Loucy (cell line): ENCODE data around the gene HPSE2.
A peak's percentile ranks its signal among the peaks of the same experiment; 100 is the strongest.

Source experiments
- H2AFZ ChIP-seq: fragments of 200-600 bp; sonication (generic); 2 replicates; pipeline ENCODE4 v1.6.0; 2016; ENCODE audit warnings: antibody characterized with exemption, mild to moderate bottlenecking, low read length, moderate library complexity
- H3F3A ChIP-seq: fragments of 200-600 bp; 2 replicates; pipeline ENCODE4 v1.6.0; 2016; ENCODE audit warnings: antibody characterized with exemption, low read depth, mild to moderate bottlenecking
- H3K27me3 ChIP-seq: fragments of 200-600 bp; sonication (generic); 2 replicates; pipeline ENCODE4 v1.6.1; 2014; ENCODE audit warnings: low read length, mild to moderate bottlenecking; ENCODE audit not compliant: insufficient read depth, poor library complexity, severe bottlenecking
- H3K36me3 ChIP-seq: fragments of 200-600 bp; sonication (generic); 2 replicates; pipeline ENCODE4 v1.6.1; 2016; ENCODE audit warnings: low read length; ENCODE audit not compliant: insufficient read depth
- H3K4me1 ChIP-seq: fragments of 200-600 bp; sonication (generic); 2 replicates; pipeline ENCODE4 v1.5.1; 2014; ENCODE audit warnings: low read length, mild to moderate bottlenecking; ENCODE audit not compliant: insufficient read depth, poor library complexity, severe bottlenecking
- H3K4me2 ChIP-seq: fragments of 200-600 bp; sonication (generic); 2 replicates; pipeline ENCODE4 v1.6.0; 2014; ENCODE audit warnings: antibody characterized with exemption, low read length, low read depth, mild to moderate bottlenecking; ENCODE audit not compliant: poor library complexity, severe bottlenecking
- H3K4me3 ChIP-seq: fragments of 200-600 bp; sonication (generic); 2 replicates; pipeline ENCODE4 v1.5.1; 2014; ENCODE audit warnings: low read length, mild to moderate bottlenecking, mixed read lengths; ENCODE audit not compliant: poor library complexity, severe bottlenecking
- H3K79me2 ChIP-seq: fragments of 200-600 bp; sonication (generic); 2 replicates; pipeline ENCODE4 v1.6.1; 2014; ENCODE audit warnings: low read length; ENCODE audit not compliant: insufficient read depth
- H3K9ac ChIP-seq: fragments of 200-600 bp; sonication (generic); 2 replicates; pipeline ENCODE4 v1.6.0; 2014; ENCODE audit warnings: mild to moderate bottlenecking, low read depth, low read length, moderate library complexity; ENCODE audit not compliant: poor library complexity, severe bottlenecking
- H3K9me2 ChIP-seq: fragments of 200-600 bp; sonication (generic); replicated peaks from 2 replicates; pipeline ENCODE4 v1.6.1; 2016; ENCODE audit warnings: low read depth, low read length, mixed read lengths
- H3K9me3 ChIP-seq: fragments of 200-600 bp; sonication (generic); 2 replicates; pipeline ENCODE4 v1.6.1; 2014; ENCODE audit warnings: mild to moderate bottlenecking, antibody characterized with exemption, low read length, low read depth; ENCODE audit not compliant: insufficient read depth
- H4K20me1 ChIP-seq: fragments of 200-600 bp; sonication (generic); 2 replicates; pipeline ENCODE4 v1.6.0; 2014; ENCODE audit warnings: antibody characterized with exemption, low read length, mild to moderate bottlenecking; ENCODE audit not compliant: insufficient read depth, poor library complexity, severe bottlenecking
- EZH2phosphoT487 ChIP-seq: fragments of 200-600 bp; IDR thresholded peaks from 2 replicates; pipeline ENCODE4 v1.6.1; 2018; ENCODE audit warnings: antibody characterized with exemption, mild to moderate bottlenecking, moderate library complexity, borderline replicate concordance
- TF ChIP-seq, protein P1 (sequence below): fragments of 200-600 bp; sonication (generic); conservative IDR thresholded peaks from 2 replicates; pipeline ENCODE4 v1.5.1; 2014; ENCODE audit warnings: mild to moderate bottlenecking, antibody characterized with exemption, low read length

Gene HPSE2

DNA sequence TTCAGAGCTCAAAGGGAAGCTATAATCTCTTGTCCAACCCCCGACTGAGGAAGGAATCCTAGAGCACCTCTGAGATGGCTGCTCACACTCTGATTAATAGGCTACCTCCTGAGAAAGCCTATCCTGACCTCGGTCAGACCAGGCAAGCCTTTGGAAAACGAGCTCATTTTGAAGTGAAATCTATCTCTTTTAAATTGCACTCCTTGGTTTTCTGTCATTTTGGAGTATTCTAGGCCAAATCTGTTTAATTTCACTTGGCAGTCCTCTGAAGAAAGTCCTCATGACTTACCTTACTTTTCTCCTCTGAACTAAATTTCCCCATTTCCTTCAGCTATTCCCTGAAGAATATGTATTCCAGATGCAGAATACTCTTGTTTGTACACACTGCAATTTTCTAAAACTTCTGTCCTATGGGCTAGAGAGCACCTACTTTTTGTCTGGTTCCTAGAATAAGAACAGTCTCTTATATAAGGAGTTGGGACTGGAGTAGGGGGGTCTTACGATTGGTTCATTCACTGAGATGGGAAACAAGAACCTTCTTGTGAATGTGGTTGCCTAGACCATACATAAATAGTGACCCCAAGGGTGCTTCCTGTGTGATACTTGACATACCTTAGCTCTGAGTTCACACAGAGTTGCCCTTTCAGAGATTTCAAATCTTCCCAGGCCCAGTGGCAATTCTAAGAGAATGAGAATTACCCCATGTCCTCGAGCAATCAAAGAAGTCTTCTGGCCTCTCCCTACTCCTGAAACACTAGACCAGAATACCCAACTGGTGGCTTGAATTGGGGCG lies 757.0 kb downstream of the HPSE2 start:
- peak overlapping the region; percentile 42 for H3K4me3 ChIP-seq
- H3K27me3 ChIP-seq = no peaks in the 10 kb centered on the region
- H3K4me2 ChIP-seq = peak overlapping the region; percentile 65
- H3K4me1 ChIP-seq = peaks cover 44% of the 10 kb centered on the region
- no peaks in the 10 kb centered on the region for H3K9me2 ChIP-seq
- no peaks in the 10 kb centered on the region for H4K20me1 ChIP-seq
- TF ChIP-seq, protein P1, sequence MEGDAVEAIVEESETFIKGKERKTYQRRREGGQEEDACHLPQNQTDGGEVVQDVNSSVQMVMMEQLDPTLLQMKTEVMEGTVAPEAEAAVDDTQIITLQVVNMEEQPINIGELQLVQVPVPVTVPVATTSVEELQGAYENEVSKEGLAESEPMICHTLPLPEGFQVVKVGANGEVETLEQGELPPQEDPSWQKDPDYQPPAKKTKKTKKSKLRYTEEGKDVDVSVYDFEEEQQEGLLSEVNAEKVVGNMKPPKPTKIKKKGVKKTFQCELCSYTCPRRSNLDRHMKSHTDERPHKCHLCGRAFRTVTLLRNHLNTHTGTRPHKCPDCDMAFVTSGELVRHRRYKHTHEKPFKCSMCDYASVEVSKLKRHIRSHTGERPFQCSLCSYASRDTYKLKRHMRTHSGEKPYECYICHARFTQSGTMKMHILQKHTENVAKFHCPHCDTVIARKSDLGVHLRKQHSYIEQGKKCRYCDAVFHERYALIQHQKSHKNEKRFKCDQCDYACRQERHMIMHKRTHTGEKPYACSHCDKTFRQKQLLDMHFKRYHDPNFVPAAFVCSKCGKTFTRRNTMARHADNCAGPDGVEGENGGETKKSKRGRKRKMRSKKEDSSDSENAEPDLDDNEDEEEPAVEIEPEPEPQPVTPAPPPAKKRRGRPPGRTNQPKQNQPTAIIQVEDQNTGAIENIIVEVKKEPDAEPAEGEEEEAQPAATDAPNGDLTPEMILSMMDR = no peak
- no peak for TF ChIP-seq EZH2phosphoT487
- H3K79me2 ChIP-seq = no peaks in the 10 kb centered on the region
- H3F3A ChIP-seq = peaks cover 6% of the 10 kb centered on the region; the same call in 1 of the 2 replicates
- H2AFZ ChIP-seq = peak overlapping the region; percentile 29
- no peaks in the 10 kb centered on the region for H3K36me3 ChIP-seq
- peak overlapping the region; percentile 28 for H3K9ac ChIP-seq
- no peaks in the 10 kb centered on the region for H3K9me3 ChIP-seq

DNA sequence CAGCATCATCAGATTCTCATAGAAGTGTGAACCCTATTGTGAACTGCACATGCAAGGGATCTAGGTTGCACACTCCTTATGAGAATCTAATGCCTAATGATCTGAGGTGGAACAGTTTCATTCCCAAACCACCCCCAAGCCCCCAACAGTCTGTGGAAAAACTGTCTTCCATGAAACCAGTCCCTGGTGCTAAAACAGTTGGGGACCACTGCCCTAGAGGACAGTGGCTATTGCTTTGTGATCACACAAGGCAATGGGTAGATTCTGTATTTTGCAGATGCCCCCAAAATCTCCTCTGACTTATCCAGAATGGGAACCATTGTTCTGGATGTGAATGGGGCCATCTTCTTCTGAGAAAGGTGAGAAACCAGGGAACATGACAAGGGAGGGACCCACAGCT lies 757.8 kb downstream of the HPSE2 start:
- no peak overlapping the region for H3K4me3 ChIP-seq
- H2AFZ ChIP-seq = no peak overlapping the region
- no peaks in the 10 kb centered on the region for H3K9me2 ChIP-seq
- TF ChIP-seq, protein P1 = no peak
- TF ChIP-seq EZH2phosphoT487 = no peak
- no peaks in the 10 kb centered on the region for H3K79me2 ChIP-seq
- no peaks in the 10 kb centered on the region for H3K27me3 ChIP-seq
- no peaks in the 10 kb centered on the region for H4K20me1 ChIP-seq
- peaks cover 6% of the 10 kb centered on the region; the same call in 1 of the 2 replicates for H3F3A ChIP-seq
- no peaks in the 10 kb centered on the region for H3K9me3 ChIP-seq
- H3K4me2 ChIP-seq = peak overlapping the region; percentile 65
- H3K4me1 ChIP-seq = peaks cover 41% of the 10 kb centered on the region
- H3K36me3 ChIP-seq = no peaks in the 10 kb centered on the region
- H3K9ac ChIP-seq = no peak overlapping the region

DNA sequence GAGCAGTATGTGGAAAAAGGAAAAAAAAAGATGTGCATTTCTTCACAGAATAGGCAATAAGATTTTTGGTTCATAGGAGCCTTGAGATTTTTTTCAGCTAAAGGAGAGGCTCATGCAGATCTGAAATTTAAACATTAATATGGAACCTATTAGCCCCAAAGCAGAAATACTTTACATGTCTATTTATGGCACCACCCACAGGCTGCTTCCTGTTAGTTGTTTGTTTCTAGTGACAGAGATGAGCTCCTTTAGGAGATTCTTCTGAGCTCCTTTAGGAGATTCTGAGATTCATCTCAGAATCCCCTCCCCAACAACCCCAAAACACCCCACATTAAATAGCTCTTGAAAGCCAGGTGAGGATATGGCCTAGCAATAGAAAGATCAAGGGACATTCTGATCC lies 761.0 kb downstream of the HPSE2 start:
- H3K4me2 ChIP-seq = no peak overlapping the region

More for the DNA sequence above, 761.0 kb downstream of the HPSE2 start:
- Histone ChIP-seq H3K4me1 (peaks cover 18% of the 10 kb centered on the region), H3K9me3 (no peaks in the 10 kb centered on the region), H3F3A (peaks cover 6% of the 10 kb centered on the region; the same call in 1 of the 2 replicates), H3K4me3 (no peak overlapping the region), H3K79me2 (no peaks in the 10 kb centered on the region), H3K36me3 (no peaks in the 10 kb centered on the region), H3K9ac (no peak overlapping the region), H3K27me3 (no peaks in the 10 kb centered on the region), H4K20me1 (no peaks in the 10 kb centered on the region), H2AFZ (peak overlapping the region; percentile 52; the same call in 1 of the 2 replicates), H3K9me2 (no peaks in the 10 kb centered on the region)
- TF ChIP-seq, protein P1 = no peak
- TF ChIP-seq EZH2phosphoT487 = no peak
